OCI-LY7 (cell line): ENCODE data around the gene ATXN10.

Experiments
- EZH2phosphoT487 ChIP-seq: fragments of 200-600 bp; sonication (generic); IDR thresholded peaks from 2 replicates; pipeline ENCODE4 v1.6.1; 2018; ENCODE audit warnings: low read depth, borderline replicate concordance, mild to moderate bottlenecking, mixed run types, antibody characterized with exemption, low read length, moderate library complexity, mixed read lengths
- TF ChIP-seq, protein P1 (sequence below): fragments of 200-600 bp; sonication (generic); conservative IDR thresholded peaks from 2 replicates; pipeline ENCODE4 v1.5.1; 2014; ENCODE audit warnings: mild to moderate bottlenecking, antibody characterized with exemption, low read length, moderate library complexity, mixed read lengths

- TF ChIP-seq, protein P1, sequence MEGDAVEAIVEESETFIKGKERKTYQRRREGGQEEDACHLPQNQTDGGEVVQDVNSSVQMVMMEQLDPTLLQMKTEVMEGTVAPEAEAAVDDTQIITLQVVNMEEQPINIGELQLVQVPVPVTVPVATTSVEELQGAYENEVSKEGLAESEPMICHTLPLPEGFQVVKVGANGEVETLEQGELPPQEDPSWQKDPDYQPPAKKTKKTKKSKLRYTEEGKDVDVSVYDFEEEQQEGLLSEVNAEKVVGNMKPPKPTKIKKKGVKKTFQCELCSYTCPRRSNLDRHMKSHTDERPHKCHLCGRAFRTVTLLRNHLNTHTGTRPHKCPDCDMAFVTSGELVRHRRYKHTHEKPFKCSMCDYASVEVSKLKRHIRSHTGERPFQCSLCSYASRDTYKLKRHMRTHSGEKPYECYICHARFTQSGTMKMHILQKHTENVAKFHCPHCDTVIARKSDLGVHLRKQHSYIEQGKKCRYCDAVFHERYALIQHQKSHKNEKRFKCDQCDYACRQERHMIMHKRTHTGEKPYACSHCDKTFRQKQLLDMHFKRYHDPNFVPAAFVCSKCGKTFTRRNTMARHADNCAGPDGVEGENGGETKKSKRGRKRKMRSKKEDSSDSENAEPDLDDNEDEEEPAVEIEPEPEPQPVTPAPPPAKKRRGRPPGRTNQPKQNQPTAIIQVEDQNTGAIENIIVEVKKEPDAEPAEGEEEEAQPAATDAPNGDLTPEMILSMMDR, result no peak
- no peak for TF ChIP-seq EZH2phosphoT487
Measured at GRCh38 chr22:45692549-45692948, 20.9 kb downstream of the ATXN10 start.
